Colonic mucosa (tissue), 4 donors: ENCODE measurements around the gene TCEAL6. TPM values are rescaled to one million over a fixed set of nuclear protein-coding genes. Genes with fewer than 3 reads are reported as not detected.

Experiments
- DNase-seq: peaks from one replicate; pipeline ENCODE4 v3.0.0-alpha.2; 2020
- H3K27ac ChIP-seq: fragments of 200-600 bp; one replicate; pipeline ENCODE4 v1.8.0; 2021
- H3K27me3 ChIP-seq: fragments of 200-600 bp; one replicate; pipeline ENCODE4 v1.8.0; 2021
- H3K36me3 ChIP-seq: fragments of 200-600 bp; one replicate; pipeline ENCODE4 v1.8.0; 2021
- H3K4me1 ChIP-seq: fragments of 200-600 bp; one replicate; pipeline ENCODE4 v1.8.0; 2021; ENCODE audit warnings: mild to moderate bottlenecking
- H3K4me3 ChIP-seq: fragments of 200-600 bp; one replicate; pipeline ENCODE4 v1.8.0; 2021
- H3K9ac ChIP-seq, 2 donors: one replicate each; pipeline ENCODE4 v1.7.0; 2013; ENCODE audit warnings: control low read depth in 2 of 2, low read depth in 2 of 2, low read length in 2 of 2
- H3K9me3 ChIP-seq: fragments of 200-600 bp; one replicate; pipeline ENCODE4 v1.8.0; 2021
- CTCF ChIP-seq: fragments of 200-600 bp; IDR thresholded peaks from one replicate; pipeline ENCODE4 v1.8.0; 2022; ENCODE audit warnings: antibody characterized with exemption, mild to moderate bottlenecking
- intact Hi-C: fragments of 100-400 bp; cut with DNase I; formaldehyde crosslinking; loops from one replicate; pipeline ENCODE4 v1.14.1; 2022
- total RNA-seq, 2 donors: library from RNA; stranded (reverse); fragmentation: NEBNext Ultra II Directional in 1 of 2; extraction: Animal tissue kit (Norgen Biotek cat#: 25700) in 1 of 2; gene quantifications; one replicate each; pipeline ENCODE4 v1.2.1, GENCODE V29; 2021
- donor health status: healthy.
- donor health status: DM: no; HTN: no; CAD: no.
- donor health status: DM: no; HTN: no; CAD: no.

Gene TCEAL6
- total RNA-seq, 2 donors from 2014 or later: not detected

DNA sequence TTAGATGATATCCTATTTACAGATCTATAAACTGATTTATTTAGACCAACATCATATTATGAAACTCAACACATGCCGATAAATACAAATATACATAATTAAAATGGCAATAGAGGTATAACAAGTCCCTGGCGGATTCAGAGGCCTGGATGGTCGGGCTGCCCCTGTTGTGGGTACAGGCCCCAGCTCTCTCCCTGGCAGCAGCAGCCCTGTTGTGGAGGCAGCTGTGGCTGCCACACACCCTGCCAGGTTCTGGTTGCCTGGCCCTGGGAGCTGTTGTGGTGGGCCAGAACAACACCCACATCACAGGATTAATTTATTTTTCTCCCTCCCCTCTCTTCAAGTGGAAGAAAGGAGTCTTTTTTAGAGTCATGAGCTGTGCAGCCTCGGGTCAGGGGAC lies 28.9 kb downstream of the TCEAL6 start:
- Histone ChIP-seq H3K9me3 (no peaks in the 10 kb centered on the region), H3K36me3 (no peaks in the 10 kb centered on the region), H3K4me1 (no peaks in the 10 kb centered on the region), H3K27me3 (no peaks in the 10 kb centered on the region), H3K4me3 (no peak overlapping the region), H3K27ac (no peak overlapping the region), H3K9ac (no peak overlapping the region)
- intact Hi-C loops: no loop called here
- no peak for TF ChIP-seq CTCF
- no peak for DNase-seq

Other genes with a start within 250 kb of the TCEAL6 start
- gene ZMAT1, start 210.5 kb downstream of the TCEAL6 start, total RNA-seq: 1 to 10 TPM; 1.2 to 1.6 TPM
- gene TCEAL2, start 16.8 kb downstream of the TCEAL6 start, total RNA-seq: 1 to 10 TPM in 1 of 2 donors, under 1 TPM in 1; 0.25 to 1.9 TPM
- gene BEX5, start 13.5 kb upstream of the TCEAL6 start, total RNA-seq: 1 to 10 TPM; 2.0 to 2.4 TPM
- gene TCP11X1, start 72.8 kb upstream of the TCEAL6 start, total RNA-seq: not detected
- not detected for gene NXF2, start 104.7 kb upstream of the TCEAL6 start, total RNA-seq